GM19467 (cell line): ENCODE measurements around the gene ELMO1.

Experiments
- ATAC-seq: cut with Tn5 transposase; IDR thresholded peaks from one replicate; pipeline ENCODE4 v1.9.1; 2021; ENCODE audit warnings: mild to moderate bottlenecking, moderate library complexity; ENCODE audit not compliant: unreplicated experiment

ELMO1 gene

GRCh38 chr7:37376386-37376785, 72.3 kb downstream of the ELMO1 start:
- ATAC-seq = no peak

- ATAC-seq = no peak
These were observed 75.9 kb downstream of the ELMO1 start for GRCh38 chr7:37372750-37373149.

GRCh38 chr7:37371755-37372154, 76.9 kb downstream of the ELMO1 start:
- ATAC-seq = no peak

GRCh38 chr7:37369906-37370305, 78.8 kb downstream of the ELMO1 start:
- ATAC-seq = no peak

DNA sequence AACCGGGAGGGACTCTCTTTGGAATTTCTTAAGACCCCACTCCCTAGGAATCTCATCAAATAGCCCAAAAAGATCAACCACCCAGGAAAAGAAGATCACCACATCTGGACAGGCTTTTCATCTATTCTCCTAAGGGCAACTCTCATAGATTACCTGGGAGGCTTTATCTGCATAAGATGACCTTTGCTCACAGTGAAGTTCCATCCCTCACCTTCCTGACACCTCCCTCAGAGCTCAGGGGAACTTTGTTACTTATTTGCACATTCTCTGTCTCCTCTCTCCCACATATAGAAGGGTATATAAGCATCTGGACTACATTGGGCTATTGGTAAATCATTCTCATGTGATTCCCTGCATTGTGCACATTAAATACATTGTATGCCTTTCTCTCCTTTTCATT, 80.1 kb downstream of the ELMO1 start:
- ATAC-seq = no peak

DNA sequence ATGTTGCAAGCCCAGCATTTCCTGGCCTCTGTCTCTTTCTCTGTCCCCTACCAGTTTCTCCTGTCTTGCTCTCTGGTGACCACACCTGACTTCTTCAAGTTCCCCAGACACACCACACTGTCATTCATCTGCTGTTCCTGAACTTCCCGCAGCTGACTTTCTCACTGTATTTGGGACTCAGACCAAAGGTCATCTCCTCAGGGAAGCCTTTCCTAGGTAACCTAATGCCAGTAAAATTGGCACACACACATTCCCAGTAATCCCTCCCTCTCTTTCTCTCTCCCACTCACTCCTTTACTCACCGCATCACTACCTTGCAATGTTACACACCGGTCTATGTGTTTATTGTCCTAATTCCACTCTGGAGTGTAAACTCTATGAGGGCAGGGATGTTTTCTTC, 81.7 kb downstream of the ELMO1 start:
- ATAC-seq = no peak

- ATAC-seq = no peak
These were observed 82.2 kb downstream of the ELMO1 start for GRCh38 chr7:37366445-37366844.

- ATAC-seq = no peak
These were observed 83.3 kb downstream of the ELMO1 start for GRCh38 chr7:37365405-37365804.

- no peak for ATAC-seq
These were observed 83.8 kb downstream of the ELMO1 start for GRCh38 chr7:37364856-37365255.

DNA sequence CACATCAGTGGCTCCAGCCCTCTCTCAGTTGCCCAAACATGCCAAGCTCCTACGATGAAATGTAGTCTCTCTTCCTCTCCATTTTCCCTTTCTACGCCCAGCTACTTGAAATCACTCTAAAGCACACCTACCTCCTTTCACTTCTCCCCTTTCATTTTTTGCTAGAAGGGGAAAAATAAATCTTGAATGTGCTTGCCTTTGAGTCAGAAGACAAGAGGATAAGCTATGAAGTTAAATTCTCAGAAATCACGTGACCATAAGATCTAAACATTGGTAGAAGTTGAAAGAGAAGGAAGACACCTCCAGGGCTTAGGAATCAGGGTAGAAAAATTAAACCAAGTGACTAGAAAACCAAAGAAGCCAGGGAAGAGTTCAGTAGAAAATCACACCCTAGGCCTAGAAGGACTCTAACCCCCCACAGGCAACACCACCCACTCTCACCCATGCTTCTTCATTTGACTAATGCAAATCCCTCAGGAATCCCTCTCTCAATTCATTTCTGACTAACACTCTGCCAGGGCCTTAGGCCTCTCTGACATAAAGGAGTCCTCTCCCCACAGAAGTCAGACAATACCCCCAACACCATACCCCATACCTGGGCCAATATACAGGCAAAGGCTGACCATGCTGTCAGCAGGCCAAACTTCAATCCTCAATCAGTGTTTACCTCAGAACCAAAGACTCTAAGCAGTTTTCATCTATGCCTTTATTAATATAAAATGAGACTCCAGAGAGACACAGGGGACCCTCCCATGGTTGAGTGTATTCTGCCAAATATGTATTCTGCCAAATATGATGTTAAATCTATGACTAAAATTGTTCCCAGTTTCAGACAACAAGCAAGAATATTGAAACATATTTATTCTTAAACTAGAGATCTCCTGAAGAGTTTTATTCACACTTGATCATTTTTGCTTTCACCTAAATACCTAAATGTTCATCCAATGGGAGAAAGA, 84.8 kb downstream of the ELMO1 start:
- no peak for ATAC-seq

- ATAC-seq = no peak
These were observed 85.9 kb downstream of the ELMO1 start for GRCh38 chr7:37362802-37363201.

DNA sequence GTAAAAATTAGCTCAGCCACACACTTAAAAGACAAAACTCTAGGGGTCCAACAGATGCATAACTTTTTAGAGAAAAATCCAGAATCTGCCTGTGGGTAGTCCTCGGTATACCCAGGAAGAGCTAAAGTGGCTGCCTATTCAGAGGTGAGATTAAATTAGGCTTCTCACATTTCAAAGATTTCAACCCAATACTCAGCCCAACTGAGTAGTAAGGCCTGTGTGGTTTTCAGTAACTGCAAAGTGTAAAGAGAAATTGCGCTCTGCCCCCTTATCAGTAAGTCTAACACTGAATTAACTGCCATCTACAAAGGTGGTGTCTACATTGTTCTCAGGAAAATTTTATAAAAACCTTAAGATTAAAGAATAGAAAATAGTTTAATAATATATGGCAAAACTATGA, 88.2 kb downstream of the ELMO1 start:
- ATAC-seq = no peak

- ATAC-seq = no peak
These were observed 88.8 kb downstream of the ELMO1 start for GRCh38 chr7:37359662-37360444.

DNA sequence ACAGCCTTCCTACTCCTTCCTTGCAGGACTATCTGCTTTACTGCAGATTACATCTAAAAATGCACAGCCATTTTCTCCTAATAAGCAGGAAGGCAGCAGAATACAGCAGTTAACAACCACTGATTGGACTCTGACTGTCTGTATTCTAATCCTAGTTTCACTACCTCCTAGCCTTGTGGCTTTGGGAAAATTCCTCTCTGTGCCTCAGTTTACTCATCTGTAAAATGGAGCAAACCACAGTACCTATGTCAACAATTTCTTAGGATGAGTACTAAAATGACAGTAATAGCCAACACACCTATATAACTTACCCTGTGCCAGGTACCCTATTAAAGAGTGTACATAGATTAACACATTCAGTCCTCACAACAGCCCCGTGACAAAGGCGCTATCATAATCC, 89.5 kb downstream of the ELMO1 start:
- no peak for ATAC-seq

- no peak for ATAC-seq
These were observed 91.0 kb downstream of the ELMO1 start for GRCh38 chr7:37357637-37357996.

DNA sequence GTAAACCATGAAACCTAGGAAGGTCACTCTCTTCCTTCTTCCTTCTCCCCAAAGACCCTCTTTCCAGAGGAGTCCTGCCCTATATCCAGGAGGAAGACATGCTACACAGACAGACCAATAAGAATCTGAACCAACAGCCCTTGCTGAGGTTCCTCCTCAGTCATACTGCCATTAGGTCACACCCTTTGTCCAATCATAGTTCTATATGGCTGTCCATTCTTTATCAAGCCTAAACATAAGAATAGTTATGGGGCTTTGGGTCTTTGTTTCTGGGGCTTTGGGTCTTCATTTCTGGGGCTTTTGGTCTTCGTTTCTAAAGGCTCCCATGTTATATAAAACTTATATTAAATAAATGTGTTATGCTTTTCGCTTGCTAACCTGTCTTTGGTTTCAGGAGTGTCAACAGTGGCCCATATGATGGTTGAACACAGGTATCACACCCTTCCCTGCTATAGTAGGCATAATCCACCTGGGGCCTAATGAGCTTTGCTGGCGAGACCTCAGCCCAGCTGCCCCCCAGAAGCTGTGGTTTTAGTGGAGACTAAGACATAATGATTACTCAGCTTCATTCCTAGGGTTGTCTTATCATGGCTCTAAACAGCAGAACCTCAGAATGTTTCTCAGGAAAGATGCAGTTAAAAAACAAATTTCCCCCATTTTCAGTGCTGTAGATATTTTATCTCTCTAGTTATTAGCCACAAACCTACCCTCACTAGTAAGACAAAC, 91.6 kb downstream of the ELMO1 start:
- ATAC-seq = no peak

- ATAC-seq = no peak
These were observed 94.0 kb downstream of the ELMO1 start for GRCh38 chr7:37354656-37355131.

- no peak for ATAC-seq
These were observed 94.6 kb downstream of the ELMO1 start for GRCh38 chr7:37353949-37354655.

GRCh38 chr7:37352974-37353948, 95.4 kb downstream of the ELMO1 start:
- ATAC-seq = peak; percentile 64
